KOPT-K1 (cell line): ENCODE results near the gene SEMA3A.
A peak's percentile ranks its signal among the peaks of the same experiment; 100 is the strongest.
"Not testable (repeated sequence)": the region's sequence is repeated elsewhere in the genome, so short reads cannot be mapped to it uniquely, and the experiment has no call there.

Source experiments
- H3K27ac ChIP-seq: fragments of 200-600 bp; sonication (generic); 2 replicates; pipeline ENCODE4 v1.5.1; 2016; ENCODE audit warnings: antibody characterized with exemption, mild to moderate bottlenecking, low read depth, low read length; ENCODE audit not compliant: poor library complexity, severe bottlenecking
- H3K36me3 ChIP-seq: fragments of 200-600 bp; sonication (generic); 2 replicates; pipeline ENCODE4 v1.5.1; 2017; ENCODE audit warnings: antibody characterized with exemption, mild to moderate bottlenecking, low read length, moderate library complexity; ENCODE audit not compliant: insufficient read depth
- H3K9me3 ChIP-seq: fragments of 200-600 bp; sonication (generic); 2 replicates; pipeline ENCODE4 v1.5.1; 2017; ENCODE audit warnings: antibody characterized with exemption, low read length, mild to moderate bottlenecking; ENCODE audit not compliant: insufficient read depth, poor library complexity, severe bottlenecking

SEMA3A gene

DNA sequence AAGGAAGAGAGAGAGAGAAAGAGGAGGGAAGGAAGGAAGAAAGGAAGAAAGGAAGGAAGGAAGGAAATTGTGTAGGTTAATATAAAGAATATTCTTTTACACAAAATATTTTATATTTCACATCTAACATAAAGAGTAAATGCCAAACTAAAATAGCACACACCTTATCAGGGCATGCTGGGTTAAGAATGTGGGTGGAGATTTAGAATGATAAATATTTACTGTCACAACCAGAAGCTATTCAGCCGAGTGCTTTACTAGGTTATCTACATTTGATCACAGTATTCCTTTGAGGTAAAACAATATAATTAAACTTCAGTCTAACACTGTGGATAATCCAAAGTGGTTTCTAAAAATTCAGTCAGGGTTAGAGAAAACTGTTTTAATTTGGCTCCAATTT is 103.3 kb downstream of the SEMA3A start:
- Histone ChIP-seq H3K27ac (peak overlapping the region; percentile 74), H3K9me3 (no peaks in the 10 kb centered on the region)

DNA sequence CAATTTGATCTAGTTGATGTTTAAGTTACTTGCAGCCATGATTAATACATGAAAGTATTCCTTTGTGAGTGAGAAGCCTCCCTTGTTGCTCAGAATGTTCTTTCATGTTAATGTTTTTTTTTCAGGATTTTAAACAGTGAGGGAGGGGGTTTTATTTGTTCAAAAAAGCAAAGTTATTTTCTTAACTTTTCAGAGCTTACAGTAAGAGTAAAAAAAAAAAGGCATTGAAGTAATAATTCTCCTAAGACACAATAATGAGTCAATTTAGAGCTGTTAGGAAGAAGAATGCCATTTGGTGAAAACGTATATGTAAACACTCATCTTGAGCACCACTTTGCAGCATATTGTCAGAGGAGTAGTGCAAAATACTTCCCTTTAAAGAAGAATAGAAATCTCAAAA is 105.8 kb downstream of the SEMA3A start:
- Histone ChIP-seq H3K9me3 (no peaks in the 10 kb centered on the region), H3K27ac (no peak overlapping the region)

More for the DNA sequence above, 103.3 kb downstream of the SEMA3A start:
- no peaks in the 10 kb centered on the region for H3K36me3 ChIP-seq

GRCh38 chr7:84085998-84086397 is 108.6 kb downstream of the SEMA3A start:
- Histone ChIP-seq H3K36me3 (no peaks in the 10 kb centered on the region), H3K9me3 (no peaks in the 10 kb centered on the region), H3K27ac (no peak overlapping the region)

More for the DNA sequence above, 105.8 kb downstream of the SEMA3A start:
- H3K36me3 ChIP-seq, result no peaks in the 10 kb centered on the region

DNA sequence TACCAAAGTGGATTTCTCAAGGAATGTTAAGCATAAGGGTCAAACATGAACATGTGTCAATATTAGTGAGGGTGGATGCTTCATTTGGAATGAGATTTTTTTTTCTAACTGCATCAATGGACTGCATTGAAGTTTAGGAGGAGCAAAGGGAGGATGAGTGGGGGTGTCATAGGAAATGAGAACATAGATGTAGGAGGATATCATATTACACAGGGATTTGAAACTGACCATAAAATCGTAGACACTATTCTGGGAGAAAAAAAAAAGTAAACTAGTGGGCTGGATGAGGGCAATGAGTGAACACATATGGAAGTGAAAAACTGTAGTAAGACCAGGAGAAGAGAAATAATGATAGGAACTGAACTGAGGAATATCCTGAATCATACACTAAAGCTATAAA is 109.4 kb downstream of the SEMA3A start:
- no peaks in the 10 kb centered on the region for H3K9me3 ChIP-seq
- H3K27ac ChIP-seq, result no peak overlapping the region
- no peaks in the 10 kb centered on the region for H3K36me3 ChIP-seq

- H3K9me3 ChIP-seq, result no peaks in the 10 kb centered on the region
- H3K27ac ChIP-seq, result no peak overlapping the region
- no peaks in the 10 kb centered on the region for H3K36me3 ChIP-seq
Observed at GRCh38 chr7:84083846-84084245, 110.7 kb downstream of the SEMA3A start.

DNA sequence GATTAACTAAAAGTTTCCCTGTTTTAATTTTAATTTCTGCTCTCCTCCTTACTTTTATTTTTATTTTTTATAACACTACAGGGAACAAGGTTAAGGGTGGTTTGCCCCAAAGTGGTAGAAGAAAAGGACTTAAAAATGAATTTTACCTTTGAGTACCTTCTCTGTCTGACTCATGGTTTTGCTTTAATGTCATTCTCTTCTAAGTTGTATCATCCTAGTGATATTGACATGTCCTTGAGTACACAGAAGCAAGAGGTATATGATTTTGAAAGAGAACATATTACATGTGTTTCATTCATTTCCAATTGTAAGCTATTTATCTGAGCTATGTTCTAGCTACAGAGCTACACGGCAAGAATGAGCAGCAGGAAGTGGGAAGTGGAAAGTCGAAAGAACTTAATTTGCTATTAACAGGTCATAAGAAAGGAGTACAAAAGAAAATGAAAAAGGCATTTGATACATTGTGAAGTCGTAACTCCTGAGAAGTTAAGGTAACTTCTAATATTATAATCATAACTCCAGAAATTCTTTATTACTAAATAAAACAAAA is 112.5 kb downstream of the SEMA3A start:
- H3K36me3 ChIP-seq, result no peaks in the 10 kb centered on the region
- H3K27ac ChIP-seq, result no peak overlapping the region
- H3K9me3 ChIP-seq, result no peaks in the 10 kb centered on the region

- Histone ChIP-seq H3K36me3 (no peaks in the 10 kb centered on the region), H3K9me3 (no peaks in the 10 kb centered on the region), H3K27ac (no peak overlapping the region)
Observed at GRCh38 chr7:84077336-84077735, 117.3 kb downstream of the SEMA3A start.

DNA sequence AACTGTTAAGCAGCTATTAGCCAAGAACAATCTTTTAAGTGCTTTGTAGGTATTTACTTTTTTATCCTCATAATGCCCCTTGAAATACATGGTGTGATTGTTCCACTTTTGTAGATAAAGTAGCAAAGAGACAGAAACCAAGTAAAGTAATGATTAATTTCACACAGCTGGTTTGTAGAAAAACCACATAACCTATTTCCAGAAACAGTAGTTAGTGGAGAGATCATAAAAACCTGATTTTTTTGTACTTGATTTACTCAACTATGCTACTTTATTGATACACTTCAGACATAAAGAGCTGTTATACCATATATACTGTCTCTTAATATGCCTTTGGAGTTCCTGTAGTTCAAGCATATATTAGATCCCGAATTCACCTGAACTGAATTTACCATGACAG is 118.4 kb downstream of the SEMA3A start:
- H3K36me3 ChIP-seq, result no peaks in the 10 kb centered on the region
- no peaks in the 10 kb centered on the region for H3K9me3 ChIP-seq
- no peak overlapping the region for H3K27ac ChIP-seq

GRCh38 chr7:84073186-84073875 is 121.3 kb downstream of the SEMA3A start:
- Histone ChIP-seq H3K9me3 (no peaks in the 10 kb centered on the region), H3K27ac (no peak overlapping the region), H3K36me3 (no peaks in the 10 kb centered on the region)

DNA sequence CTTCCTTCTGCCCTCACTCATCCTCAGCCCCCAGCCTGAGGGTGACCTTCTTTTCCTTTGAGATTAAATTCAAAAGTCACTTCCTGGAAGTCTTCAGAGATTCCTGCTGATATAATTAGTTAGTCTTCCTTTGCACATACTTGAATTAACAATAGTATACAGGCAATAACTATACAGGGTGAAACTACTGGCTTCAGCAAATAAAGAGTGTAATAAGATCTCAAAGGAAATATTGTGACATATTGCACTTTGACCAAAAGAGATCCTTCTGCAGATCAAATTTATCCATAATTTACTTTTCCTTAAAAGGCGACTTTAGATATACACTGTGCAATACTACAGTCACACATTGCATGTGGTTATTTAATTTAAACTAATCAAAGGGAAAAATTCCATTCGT is 123.8 kb downstream of the SEMA3A start:
- Histone ChIP-seq H3K27ac (no peak overlapping the region), H3K9me3 (no peaks in the 10 kb centered on the region)

GRCh38 chr7:84069999-84070500 is 124.5 kb downstream of the SEMA3A start:
- Histone ChIP-seq H3K9me3 (no peaks in the 10 kb centered on the region), H3K27ac (no peak overlapping the region), H3K36me3 (no peaks in the 10 kb centered on the region)

More for the DNA sequence above, 123.8 kb downstream of the SEMA3A start:
- no peaks in the 10 kb centered on the region for H3K36me3 ChIP-seq

GRCh38 chr7:84069033-84069432 is 125.6 kb downstream of the SEMA3A start:
- Histone ChIP-seq H3K27ac (no peak overlapping the region), H3K9me3 (no peaks in the 10 kb centered on the region), H3K36me3 (no peaks in the 10 kb centered on the region)

- not testable (repeated sequence) for H3K27ac ChIP-seq
Observed at GRCh38 chr7:84062489-84062901, 132.1 kb downstream of the SEMA3A start.

DNA sequence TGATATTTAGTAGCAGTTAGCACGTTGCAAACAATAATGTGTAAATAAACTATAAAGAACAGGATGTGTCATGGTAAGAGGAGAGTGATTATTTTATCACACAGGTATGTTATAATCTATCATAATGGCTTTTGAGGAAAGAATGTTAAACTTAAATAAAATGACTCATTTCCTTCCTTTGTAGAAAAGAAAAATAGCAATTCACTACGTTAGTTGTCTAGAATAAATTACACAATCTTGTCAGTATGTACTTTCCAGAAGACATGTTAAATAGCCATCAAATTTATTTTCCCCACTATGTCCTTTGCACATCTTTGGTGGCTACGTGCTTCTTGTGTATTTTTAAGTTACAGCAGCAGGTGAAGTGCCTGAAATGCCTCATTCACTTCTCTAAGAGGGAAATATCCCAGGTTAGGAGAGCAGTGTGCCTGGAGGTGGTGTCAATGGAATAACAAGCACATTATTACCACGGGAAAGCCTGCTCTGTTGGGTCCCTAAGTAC is 133.8 kb downstream of the SEMA3A start:
- H3K27ac ChIP-seq, result no peak overlapping the region
- H3K9me3 ChIP-seq, result no peaks in the 10 kb centered on the region
- H3K36me3 ChIP-seq, result no peaks in the 10 kb centered on the region

More at GRCh38 chr7:84062489-84062901, 132.1 kb downstream of the SEMA3A start:
- H3K9me3 ChIP-seq, H3K36me3 ChIP-seq: not testable (repeated sequence)

DNA sequence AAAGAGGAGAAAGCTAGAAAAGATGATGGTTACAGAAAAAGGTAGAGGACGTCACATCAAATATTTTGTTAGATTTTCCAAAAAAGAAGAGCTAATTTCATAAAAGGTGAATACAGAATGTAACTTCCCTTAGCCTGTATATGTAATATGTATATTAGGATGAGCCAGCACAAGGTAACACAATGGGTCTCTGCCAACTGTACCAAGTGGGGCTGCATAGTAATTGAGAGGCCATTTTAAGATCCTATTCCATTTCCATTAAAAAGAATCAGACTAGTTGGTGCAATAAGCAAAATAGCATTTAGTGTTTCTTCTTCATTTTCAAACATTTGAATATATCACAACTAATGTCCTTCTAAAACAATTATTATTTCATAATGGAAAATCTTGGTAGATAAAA is 134.6 kb downstream of the SEMA3A start:
- Histone ChIP-seq H3K27ac (no peak overlapping the region), H3K9me3 (no peaks in the 10 kb centered on the region)

More for the DNA sequence above, 134.6 kb downstream of the SEMA3A start:
- H3K36me3 ChIP-seq, result no peaks in the 10 kb centered on the region
